ENCODE data around the gene OSCP1. TPM values are rescaled to one million over a fixed set of nuclear protein-coding genes. Genes with fewer than 3 reads are reported as not detected.
A peak's percentile ranks its signal among the peaks of the same experiment; 100 is the strongest.

OSCP1 gene
- total RNA-seq, 2 donors from 2014 or later: 1.5 to 1.8 TPM

DNA sequence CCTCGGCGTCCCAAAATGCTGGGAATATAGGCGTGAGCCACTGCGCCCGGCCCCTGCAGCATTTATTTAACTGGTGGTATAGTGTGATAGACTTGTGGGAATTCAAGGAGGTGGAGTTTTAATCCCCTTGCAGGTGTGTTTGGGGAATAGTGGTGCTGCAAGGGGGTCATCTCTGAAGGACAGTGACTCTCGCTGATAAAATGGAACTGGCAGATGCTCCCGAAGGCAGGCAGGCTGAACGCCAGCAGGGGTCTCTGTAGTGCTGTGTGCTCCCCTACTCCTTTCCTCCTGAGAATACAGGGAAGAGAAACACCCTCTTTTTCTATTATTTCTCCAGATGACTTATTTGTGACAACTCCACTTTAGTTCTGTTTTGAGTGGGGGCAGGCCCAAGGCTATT lies 4.0 kb downstream of the OSCP1 start:
- no peak overlapping the region for H3K27ac Mint-ChIP-seq
- H3K9me3 Mint-ChIP-seq: no peaks in the 10 kb centered on the region
- peaks cover under 1% of the 10 kb centered on the region for H3K4me1 Mint-ChIP-seq
- H3K4me3 Mint-ChIP-seq: no peak overlapping the region
- no peak for ATAC-seq (replicated peaks)
- no peaks in the 10 kb centered on the region for H3K27me3 Mint-ChIP-seq
- H3K36me3 Mint-ChIP-seq (ENCODE audit: low read depth): peaks cover 5% of the 10 kb centered on the region

GRCh38 chr1:36443297-36443696 lies 7.0 kb downstream of the OSCP1 start:
- H3K36me3 Mint-ChIP-seq (ENCODE audit: low read depth): no peaks in the 10 kb centered on the region
- H3K4me3 Mint-ChIP-seq: no peak overlapping the region
- no peaks in the 10 kb centered on the region for H3K4me1 Mint-ChIP-seq
- no peak for ATAC-seq (replicated peaks)
- H3K27me3 Mint-ChIP-seq: no peaks in the 10 kb centered on the region
- no peak overlapping the region for H3K27ac Mint-ChIP-seq
- H3K9me3 Mint-ChIP-seq: no peaks in the 10 kb centered on the region

DNA sequence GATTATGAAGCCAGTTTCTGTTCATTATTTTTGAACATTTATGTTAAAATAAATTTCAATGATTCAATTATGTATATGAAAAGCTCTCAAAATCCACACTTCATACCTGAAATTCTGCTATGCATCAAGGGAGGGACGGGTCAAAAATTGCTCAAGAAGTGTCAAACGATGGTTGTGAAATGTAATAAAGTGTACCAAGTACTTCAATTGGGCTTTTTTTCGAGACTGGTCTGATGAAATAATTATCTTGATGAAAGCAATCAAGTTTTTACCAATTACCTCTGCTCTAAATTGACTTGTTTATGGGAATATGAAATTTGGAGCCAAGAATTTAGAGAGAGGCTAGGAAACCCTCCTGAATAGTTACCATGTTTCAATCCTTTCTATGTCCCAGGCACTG lies 7.9 kb downstream of the OSCP1 start:
- Mint-ChIP-seq H3K9me3 (no peaks in the 10 kb centered on the region), H3K27ac (no peak overlapping the region), H3K4me3 (no peak overlapping the region), H3K27me3 (no peaks in the 10 kb centered on the region), H3K4me1 (no peaks in the 10 kb centered on the region), H3K36me3 (ENCODE audit: low read depth) (no peaks in the 10 kb centered on the region)
- no peak for ATAC-seq (replicated peaks)

DNA sequence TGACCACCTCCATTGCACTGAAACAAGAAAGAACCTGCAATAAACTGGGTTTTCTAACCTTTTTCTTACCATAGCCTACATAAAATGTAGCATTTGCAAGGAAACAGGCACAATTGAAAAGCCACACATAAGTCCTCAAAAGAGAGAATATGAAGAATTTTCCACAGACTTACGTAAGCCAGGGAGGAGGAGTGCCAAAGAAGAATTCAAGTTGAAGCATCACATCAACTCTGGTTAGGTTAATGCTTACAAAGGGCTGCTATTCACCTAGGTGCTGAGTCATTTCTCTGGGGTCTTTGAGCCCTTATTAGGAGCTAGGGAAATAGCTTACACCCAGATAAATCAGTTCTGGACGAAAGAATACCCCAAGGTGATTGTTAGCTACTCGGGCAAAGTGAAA lies 9.6 kb downstream of the OSCP1 start:
- no peak for ATAC-seq (replicated peaks)
- Mint-ChIP-seq H3K4me3 (no peak overlapping the region), H3K9me3 (no peaks in the 10 kb centered on the region), H3K4me1 (peaks cover 3% of the 10 kb centered on the region), H3K27ac (no peak overlapping the region), H3K36me3 (ENCODE audit: low read depth) (no peaks in the 10 kb centered on the region), H3K27me3 (no peaks in the 10 kb centered on the region)

- Mint-ChIP-seq H3K9me3 (no peaks in the 10 kb centered on the region), H3K4me1 (peaks cover 3% of the 10 kb centered on the region), H3K27me3 (no peaks in the 10 kb centered on the region), H3K27ac (no peak overlapping the region), H3K36me3 (ENCODE audit: low read depth) (no peaks in the 10 kb centered on the region), H3K4me3 (no peak overlapping the region)
- no peak for ATAC-seq (replicated peaks)
Observed at GRCh38 chr1:36440044-36440443, 10.2 kb downstream of the OSCP1 start.

- peaks cover 3% of the 10 kb centered on the region for H3K4me1 Mint-ChIP-seq
- no peak for ATAC-seq (replicated peaks)
- no peaks in the 10 kb centered on the region for H3K36me3 Mint-ChIP-seq (ENCODE audit: low read depth)
Observed at GRCh38 chr1:36438715-36439114, 11.5 kb downstream of the OSCP1 start.

DNA sequence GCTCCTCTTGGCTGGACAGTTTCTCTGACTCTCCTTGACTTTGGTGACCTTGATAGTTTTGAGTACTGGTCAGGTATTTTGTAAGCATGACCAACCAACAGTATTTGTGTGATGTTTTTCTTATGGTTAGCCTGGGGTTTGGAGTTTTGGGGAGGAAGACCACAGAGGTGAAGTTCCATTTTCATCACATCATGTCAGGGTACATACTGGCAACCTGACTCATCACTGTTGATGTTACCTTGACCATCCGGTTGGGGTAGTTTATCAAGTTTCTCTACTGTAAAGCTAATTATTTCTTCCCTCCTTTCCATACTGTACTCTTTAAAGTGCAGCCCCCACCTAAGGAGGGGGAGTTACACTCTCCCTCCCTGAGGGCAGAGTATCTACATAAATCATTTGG lies 13.4 kb downstream of the OSCP1 start:
- Mint-ChIP-seq H3K27me3 (no peaks in the 10 kb centered on the region), H3K4me1 (peaks cover 3% of the 10 kb centered on the region), H3K27ac (no peak overlapping the region), H3K9me3 (no peaks in the 10 kb centered on the region), H3K4me3 (no peak overlapping the region), H3K36me3 (ENCODE audit: low read depth) (no peaks in the 10 kb centered on the region)
- ATAC-seq (replicated peaks): peak; percentile 6

More at GRCh38 chr1:36438715-36439114, 11.5 kb downstream of the OSCP1 start:
- Mint-ChIP-seq H3K4me3 (no peak overlapping the region), H3K9me3 (no peaks in the 10 kb centered on the region), H3K27ac (no peak overlapping the region), H3K27me3 (no peaks in the 10 kb centered on the region)

- no peak overlapping the region for H3K27ac Mint-ChIP-seq
- H3K4me3 Mint-ChIP-seq: no peak overlapping the region
- no peaks in the 10 kb centered on the region for H3K9me3 Mint-ChIP-seq
- ATAC-seq (replicated peaks): no peak
- H3K27me3 Mint-ChIP-seq: no peaks in the 10 kb centered on the region
- no peaks in the 10 kb centered on the region for H3K36me3 Mint-ChIP-seq (ENCODE audit: low read depth)
- H3K4me1 Mint-ChIP-seq: peaks cover 9% of the 10 kb centered on the region
Observed at GRCh38 chr1:36433102-36433501, 17.1 kb downstream of the OSCP1 start.

DNA sequence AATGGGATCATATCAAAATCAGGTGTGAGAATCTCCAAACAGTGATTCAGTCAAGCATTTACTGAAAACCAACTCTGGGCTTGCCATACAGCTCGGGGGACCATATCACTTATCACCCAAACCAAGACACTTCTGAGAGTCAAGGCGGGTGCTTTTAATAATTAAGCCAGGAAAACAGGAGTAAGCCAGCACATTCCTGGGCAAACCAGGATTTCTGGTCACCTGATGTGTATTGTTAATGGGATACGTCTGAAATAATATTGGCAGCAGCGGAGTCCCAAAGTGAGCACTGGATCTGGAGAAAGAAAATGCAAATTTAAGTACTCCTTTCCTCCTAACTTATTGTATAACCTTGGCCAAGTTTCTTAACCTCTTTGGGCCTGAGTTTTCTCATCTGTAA lies 17.6 kb downstream of the OSCP1 start:
- Mint-ChIP-seq H3K27me3 (no peaks in the 10 kb centered on the region), H3K9me3 (no peaks in the 10 kb centered on the region), H3K4me3 (no peak overlapping the region), H3K27ac (no peak overlapping the region), H3K36me3 (ENCODE audit: low read depth) (no peaks in the 10 kb centered on the region), H3K4me1 (peaks cover 9% of the 10 kb centered on the region)
- ATAC-seq (replicated peaks): no peak

- Mint-ChIP-seq H3K36me3 (ENCODE audit: low read depth) (no peaks in the 10 kb centered on the region), H3K4me1 (peaks cover 10% of the 10 kb centered on the region), H3K27me3 (no peaks in the 10 kb centered on the region), H3K4me3 (peak overlapping the region; percentile 1), H3K27ac (peak overlapping the region; percentile 42), H3K9me3 (no peaks in the 10 kb centered on the region)
- ATAC-seq (replicated peaks): peak; percentile 93
Observed at GRCh38 chr1:36425791-36426190, 24.5 kb downstream of the OSCP1 start.

GRCh38 chr1:36421649-36422048 lies 28.6 kb downstream of the OSCP1 start:
- Mint-ChIP-seq H3K27ac (peak overlapping the region; percentile 86), H3K4me1 (peaks cover 19% of the 10 kb centered on the region), H3K9me3 (no peaks in the 10 kb centered on the region), H3K27me3 (no peaks in the 10 kb centered on the region), H3K4me3 (no peak overlapping the region), H3K36me3 (ENCODE audit: low read depth) (no peaks in the 10 kb centered on the region)
- ATAC-seq (replicated peaks): no peak

GRCh38 chr1:36420836-36421317 lies 29.4 kb downstream of the OSCP1 start:
- no peaks in the 10 kb centered on the region for H3K27me3 Mint-ChIP-seq
- no peaks in the 10 kb centered on the region for H3K9me3 Mint-ChIP-seq
- peaks cover 16% of the 10 kb centered on the region for H3K4me1 Mint-ChIP-seq
- ATAC-seq (replicated peaks): peak; percentile 98
- peak overlapping the region; percentile 51 for H3K4me3 Mint-ChIP-seq
- H3K27ac Mint-ChIP-seq: peak overlapping the region; percentile 86
- no peaks in the 10 kb centered on the region for H3K36me3 Mint-ChIP-seq (ENCODE audit: low read depth)

- Mint-ChIP-seq H3K9me3 (no peaks in the 10 kb centered on the region), H3K4me3 (peak overlapping the region; percentile 51), H3K4me1 (peaks cover 13% of the 10 kb centered on the region), H3K36me3 (ENCODE audit: low read depth) (no peaks in the 10 kb centered on the region), H3K27ac (peak overlapping the region; percentile 86), H3K27me3 (no peaks in the 10 kb centered on the region)
- ATAC-seq (replicated peaks): peak; percentile 11
Observed at GRCh38 chr1:36420409-36420808, 29.8 kb downstream of the OSCP1 start.

GRCh38 chr1:36419569-36419968 lies 30.7 kb downstream of the OSCP1 start:
- Mint-ChIP-seq H3K36me3 (ENCODE audit: low read depth) (no peaks in the 10 kb centered on the region), H3K27ac (peak overlapping the region; percentile 11), H3K27me3 (no peaks in the 10 kb centered on the region), H3K4me3 (no peak overlapping the region), H3K9me3 (no peaks in the 10 kb centered on the region), H3K4me1 (peaks cover 13% of the 10 kb centered on the region)
- ATAC-seq (replicated peaks): no peak

- no peaks in the 10 kb centered on the region for H3K9me3 Mint-ChIP-seq
- H3K4me3 Mint-ChIP-seq: no peak overlapping the region
- no peaks in the 10 kb centered on the region for H3K27me3 Mint-ChIP-seq
- H3K27ac Mint-ChIP-seq: peak overlapping the region; percentile 11
- H3K36me3 Mint-ChIP-seq (ENCODE audit: low read depth): no peaks in the 10 kb centered on the region
- peaks cover 13% of the 10 kb centered on the region for H3K4me1 Mint-ChIP-seq
- ATAC-seq (replicated peaks): no peak
Observed at GRCh38 chr1:36419140-36419539, 31.1 kb downstream of the OSCP1 start.

GRCh38 chr1:36417931-36418330 lies 32.3 kb downstream of the OSCP1 start:
- Mint-ChIP-seq H3K27me3 (no peaks in the 10 kb centered on the region), H3K9me3 (no peaks in the 10 kb centered on the region), H3K4me3 (no peak overlapping the region), H3K36me3 (ENCODE audit: low read depth) (no peaks in the 10 kb centered on the region), H3K4me1 (peaks cover 13% of the 10 kb centered on the region), H3K27ac (no peak overlapping the region)
- ATAC-seq (replicated peaks): no peak

Data from activated T-helper 17 cell treated with anti-CD3 and anti-CD28 coated beads, Interleukin-2, amount 50 U/mL, for 72 hours (primary cell).